WI38 (cell line): ENCODE measurements around the gene NECAB2.

Experiments
- H3K4me3 ChIP-seq: 2 replicates; pipeline ENCODE4 v1.5.1; 2011; ENCODE audit warnings: low read depth, mild to moderate bottlenecking, control low read depth, low read length
- TF ChIP-seq, protein P1 (sequence below): IDR thresholded peaks from 2 replicates; pipeline ENCODE4 v1.5.1; 2012; ENCODE audit warnings: low read depth, mild to moderate bottlenecking, control low read depth, low read length

NECAB2 gene

DNA sequence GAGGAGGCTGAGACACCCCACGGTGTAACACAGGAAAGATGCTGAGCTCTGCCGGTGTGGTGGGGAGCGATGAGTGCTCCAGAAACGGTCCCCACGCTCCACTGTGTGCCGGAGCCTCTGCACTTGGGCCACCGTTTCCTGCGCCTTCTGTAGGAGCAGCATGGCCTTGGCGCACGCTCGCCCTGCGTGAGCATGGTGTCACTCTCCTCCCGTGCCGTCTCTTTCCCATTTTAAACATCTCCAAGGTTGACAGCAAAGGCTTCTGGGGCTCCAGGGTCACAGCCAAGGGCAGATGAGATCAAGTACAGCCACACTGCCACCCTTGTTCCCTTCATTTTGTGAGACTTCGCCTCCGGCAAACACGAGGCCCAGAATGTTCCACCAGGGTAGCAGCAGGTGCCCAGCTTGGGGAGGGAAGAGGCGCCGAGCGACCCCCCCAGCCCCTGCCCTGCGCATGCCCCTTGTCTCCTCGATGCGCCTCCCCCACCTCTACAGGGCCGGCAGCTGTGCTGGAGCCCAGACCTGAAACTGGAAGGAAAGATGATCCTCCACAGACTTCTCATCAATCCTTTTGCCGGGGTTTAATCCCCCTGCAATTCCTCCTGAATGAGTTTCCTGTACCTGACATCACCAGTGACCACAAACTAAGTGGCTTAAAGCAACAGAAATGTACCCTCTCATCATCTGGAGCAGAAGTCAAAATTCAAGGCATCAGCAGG, 34.9 kb upstream of the NECAB2 start:
- no peak overlapping the region for H3K4me3 ChIP-seq
- TF ChIP-seq, protein P1, sequence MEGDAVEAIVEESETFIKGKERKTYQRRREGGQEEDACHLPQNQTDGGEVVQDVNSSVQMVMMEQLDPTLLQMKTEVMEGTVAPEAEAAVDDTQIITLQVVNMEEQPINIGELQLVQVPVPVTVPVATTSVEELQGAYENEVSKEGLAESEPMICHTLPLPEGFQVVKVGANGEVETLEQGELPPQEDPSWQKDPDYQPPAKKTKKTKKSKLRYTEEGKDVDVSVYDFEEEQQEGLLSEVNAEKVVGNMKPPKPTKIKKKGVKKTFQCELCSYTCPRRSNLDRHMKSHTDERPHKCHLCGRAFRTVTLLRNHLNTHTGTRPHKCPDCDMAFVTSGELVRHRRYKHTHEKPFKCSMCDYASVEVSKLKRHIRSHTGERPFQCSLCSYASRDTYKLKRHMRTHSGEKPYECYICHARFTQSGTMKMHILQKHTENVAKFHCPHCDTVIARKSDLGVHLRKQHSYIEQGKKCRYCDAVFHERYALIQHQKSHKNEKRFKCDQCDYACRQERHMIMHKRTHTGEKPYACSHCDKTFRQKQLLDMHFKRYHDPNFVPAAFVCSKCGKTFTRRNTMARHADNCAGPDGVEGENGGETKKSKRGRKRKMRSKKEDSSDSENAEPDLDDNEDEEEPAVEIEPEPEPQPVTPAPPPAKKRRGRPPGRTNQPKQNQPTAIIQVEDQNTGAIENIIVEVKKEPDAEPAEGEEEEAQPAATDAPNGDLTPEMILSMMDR = no peak

DNA sequence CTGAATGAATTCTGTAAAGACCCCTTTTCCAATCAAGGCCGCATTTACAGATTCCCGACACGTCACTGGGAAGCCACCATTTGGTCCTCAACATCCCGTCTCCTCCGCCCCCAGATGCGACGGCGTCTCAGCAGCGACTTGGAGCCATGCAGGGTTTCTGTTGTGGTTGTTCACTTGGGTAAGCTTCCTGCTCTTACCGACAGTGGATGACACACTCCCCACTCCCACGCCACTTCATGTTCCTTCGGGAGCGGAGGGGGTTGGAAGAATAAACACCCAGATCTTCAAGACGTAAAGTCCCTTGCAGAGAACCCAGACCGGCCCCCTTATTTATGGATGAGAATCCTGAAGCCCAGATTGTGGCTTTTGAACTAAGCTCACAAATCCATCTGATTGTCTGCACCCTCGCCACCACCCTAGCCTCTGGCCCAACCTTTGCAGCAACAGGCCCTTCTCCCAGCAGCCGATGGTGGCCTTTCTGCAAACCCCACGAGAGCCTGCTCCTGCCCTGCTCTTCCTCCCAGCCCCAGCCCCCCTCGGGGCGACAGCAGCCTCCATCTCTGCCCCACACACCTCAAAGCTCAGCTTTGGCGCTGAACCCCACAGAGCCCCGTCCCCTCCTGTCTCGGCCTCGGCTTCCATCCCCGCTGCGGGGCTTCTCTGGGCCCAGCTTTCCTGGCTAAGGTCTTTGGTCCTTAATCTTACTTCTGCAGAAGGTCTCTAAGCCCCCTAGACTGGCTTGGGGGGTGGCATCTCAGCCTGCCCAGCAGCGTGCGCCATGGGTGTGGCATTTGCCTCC, 34.0 kb upstream of the NECAB2 start:
- TF ChIP-seq, protein P1 = no peak
- no peak overlapping the region for H3K4me3 ChIP-seq

DNA sequence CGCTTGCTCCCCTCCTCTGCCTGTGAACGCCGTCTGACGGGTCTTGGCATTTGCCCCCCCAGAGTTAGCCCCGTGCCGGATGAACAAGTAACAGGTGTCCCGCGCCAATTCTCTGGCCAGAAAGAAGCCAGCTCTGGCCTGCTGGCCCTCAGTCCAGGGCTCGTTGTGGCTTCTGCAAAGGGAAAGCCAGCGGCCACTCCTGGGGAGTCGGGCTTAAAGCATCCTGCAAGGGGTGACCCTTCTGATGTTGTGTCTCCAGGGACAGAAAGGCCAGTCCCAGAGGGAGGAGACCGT, 33.4 kb upstream of the NECAB2 start:
- TF ChIP-seq, protein P1 = no peak
- no peak overlapping the region for H3K4me3 ChIP-seq

DNA sequence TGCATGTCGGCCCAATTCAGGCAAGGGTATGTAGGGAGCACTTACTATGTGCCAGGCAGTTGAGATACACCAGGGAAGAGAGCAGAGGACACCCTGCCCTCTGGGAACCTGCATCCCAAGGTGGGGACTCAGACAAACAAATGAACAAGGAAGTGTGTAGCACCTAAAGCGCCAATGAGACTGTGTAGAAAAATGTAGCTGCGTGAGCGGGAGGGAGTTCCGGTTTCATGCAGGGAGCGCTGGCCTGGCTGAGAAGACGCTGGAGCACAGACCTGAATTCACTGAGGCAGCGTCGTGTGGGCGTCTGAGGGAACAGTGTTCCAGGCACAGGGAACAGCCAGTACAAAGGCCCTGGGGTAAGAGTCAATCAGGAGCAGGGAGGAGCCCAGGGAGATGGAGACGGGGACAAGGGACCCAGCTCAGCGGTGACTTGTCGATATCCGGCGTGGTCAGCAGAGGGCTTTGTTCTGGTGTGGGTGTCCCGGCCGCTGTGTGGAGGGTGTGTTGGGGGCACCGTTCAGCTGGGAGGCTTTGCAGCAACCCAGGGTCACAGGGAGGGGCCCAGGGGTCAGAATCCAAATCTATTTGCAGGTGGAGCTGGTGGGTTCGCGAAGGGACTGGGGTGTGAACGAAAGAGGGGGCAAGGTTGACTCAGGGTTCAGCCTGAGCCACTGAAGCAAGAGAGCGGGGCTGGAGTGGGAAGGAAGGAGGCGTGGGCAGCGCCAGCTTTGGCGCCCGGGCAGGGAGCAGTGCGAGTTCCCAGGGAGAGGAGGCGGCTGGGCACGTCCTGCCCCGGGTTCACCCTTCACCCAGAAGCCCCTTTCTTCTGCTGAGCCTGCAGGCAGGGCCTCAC, 32.8 kb upstream of the NECAB2 start:
- TF ChIP-seq, protein P1 = no peak
- H3K4me3 ChIP-seq = no peak overlapping the region

DNA sequence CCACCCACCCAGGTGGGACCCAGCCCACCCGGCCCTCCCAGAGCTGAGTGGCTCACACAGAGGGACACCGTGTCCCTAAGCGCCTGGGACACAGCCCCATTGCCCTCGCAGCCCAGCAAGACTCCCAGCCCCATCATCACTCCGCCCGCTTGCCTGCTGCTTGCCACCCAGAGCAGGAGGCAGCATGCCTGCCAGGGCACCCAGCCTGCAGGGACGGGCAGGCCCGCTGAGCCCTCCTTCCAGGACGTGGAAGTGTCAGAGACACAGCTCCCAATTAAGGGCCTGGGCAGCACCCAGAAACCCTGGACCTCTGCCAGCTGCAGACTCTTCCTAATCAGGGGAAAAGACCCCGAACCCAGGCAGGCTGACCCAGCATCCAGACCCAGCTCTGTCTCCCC, 32.2 kb upstream of the NECAB2 start:
- no peak overlapping the region for H3K4me3 ChIP-seq
- TF ChIP-seq, protein P1 = no peak

DNA sequence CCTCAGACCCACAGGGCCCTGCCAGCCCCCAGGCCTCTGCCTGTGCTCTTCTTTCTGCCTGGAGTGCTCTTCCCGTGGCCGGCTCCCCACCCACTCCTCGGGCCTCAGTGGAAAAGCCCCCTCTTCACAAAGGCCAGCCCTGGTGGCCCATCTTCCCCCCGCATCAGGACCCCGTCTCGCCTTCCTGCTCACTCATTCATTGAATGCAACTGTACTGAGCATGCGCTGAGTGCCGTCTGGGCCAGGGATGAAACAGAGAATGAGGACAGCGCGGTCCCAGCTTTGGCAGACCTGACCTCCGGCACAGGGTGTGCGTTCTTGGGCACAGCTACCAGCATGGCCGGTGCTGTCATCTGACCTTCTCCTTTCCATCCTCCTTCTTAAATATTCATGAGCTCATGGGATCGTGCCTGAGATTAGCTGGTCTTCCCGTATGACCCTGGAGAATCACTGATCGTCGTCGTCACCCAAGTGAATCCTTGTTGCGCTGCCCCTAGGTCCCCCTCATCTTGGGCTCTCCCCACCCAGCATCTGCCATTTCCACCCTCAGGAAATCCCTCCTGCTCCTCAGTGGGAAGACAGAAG, 31.4 kb upstream of the NECAB2 start:
- TF ChIP-seq, protein P1 = no peak
- no peak overlapping the region for H3K4me3 ChIP-seq
